ENCODE results near the gene NAGK. TPM values are rescaled to one million over a fixed set of nuclear protein-coding genes. Genes with fewer than 3 reads are reported as not detected.

Gene NAGK
- total and polyA plus RNA-seq, 4 donors: 41.2 to 147 (median 107) TPM

DNA sequence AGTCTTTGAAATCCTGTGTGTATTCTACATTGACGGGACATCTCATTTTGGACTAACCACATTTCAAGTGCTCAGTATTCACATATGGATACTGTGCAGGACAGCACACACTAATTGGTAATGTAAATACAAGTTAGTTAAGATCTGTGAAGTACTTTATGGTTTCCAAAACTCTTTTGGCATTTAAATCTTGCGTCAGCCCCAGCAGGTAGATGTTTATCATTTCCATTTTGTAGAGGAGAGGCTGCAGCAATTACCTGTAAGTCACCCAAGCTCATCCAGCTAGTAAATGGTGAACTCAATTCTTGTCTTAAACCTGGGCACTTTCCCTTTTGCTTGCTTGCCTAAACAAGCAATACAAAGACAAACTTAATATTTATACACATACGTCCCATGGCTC is 1.6 kb upstream of the NAGK start:
- no peak for DNase-seq (ENCODE audit: low read depth in 4 of 6, low spot score in 6 of 6)
- H3K9me3 ChIP-seq (ENCODE audit: control insufficient read depth, insufficient read depth, low read length): no peaks in the 10 kb centered on the region
- H3K4me1 ChIP-seq (ENCODE audit: control insufficient read depth, insufficient read depth, low read length): peaks cover 18% of the 10 kb centered on the region
- peaks cover 2% of the 10 kb centered on the region for H3K27me3 ChIP-seq (ENCODE audit: control insufficient read depth, insufficient read depth, low read length)
- H3K27ac ChIP-seq (ENCODE audit: low read depth, low read length): no peak overlapping the region
- H3K36me3 ChIP-seq (ENCODE audit: control insufficient read depth, insufficient read depth, low read length): peaks cover 12% of the 10 kb centered on the region
- WGBS (ENCODE audit: insufficient coverage): 93% methylated on average over 2 of the region's 3 CpGs
- H3K4me3 ChIP-seq (ENCODE audit: low read depth, low read length): no peak overlapping the region

DNA sequence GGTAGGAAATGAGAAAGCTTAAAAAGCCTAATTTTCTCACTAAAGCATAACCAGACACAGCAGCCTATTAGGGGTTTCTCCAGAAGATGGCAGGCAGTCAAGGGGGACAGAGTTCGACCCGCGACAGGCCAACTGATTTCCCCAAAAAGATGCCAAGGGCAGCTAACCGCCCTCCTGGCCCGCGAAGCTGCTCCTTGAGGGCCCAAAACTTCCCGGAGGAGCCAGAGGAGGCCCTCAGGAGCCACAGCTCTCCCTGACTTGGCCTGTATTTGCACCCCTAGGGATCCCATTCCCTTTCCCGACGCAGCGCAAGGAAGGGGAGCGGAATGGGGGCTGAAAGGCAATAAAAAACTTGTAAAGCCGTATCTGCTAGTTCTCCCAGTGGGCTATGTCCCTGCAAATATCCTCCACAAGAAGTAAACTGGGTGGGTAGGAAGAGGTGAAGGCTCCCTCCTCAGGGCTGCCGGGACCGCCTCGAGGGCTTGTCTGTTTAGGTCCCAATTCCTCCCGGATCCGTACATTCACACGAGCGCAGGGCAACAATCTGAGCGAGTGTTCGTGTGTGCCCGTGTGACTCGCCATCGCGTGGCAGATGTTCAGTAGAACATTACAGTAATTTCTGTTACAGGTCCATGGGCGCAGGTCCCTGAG is 756 bp upstream of the NAGK start:
- 1% methylated on average over 21 of the region's 26 CpGs for WGBS (ENCODE audit: insufficient coverage)
- H3K27me3 ChIP-seq (ENCODE audit: control insufficient read depth, insufficient read depth, low read length): no peaks in the 10 kb centered on the region
- peak in 3 of 6 donors; percentile 6 to 58 (median 11) for DNase-seq (ENCODE audit: low read depth in 4 of 6, low spot score in 6 of 6)

DNA sequence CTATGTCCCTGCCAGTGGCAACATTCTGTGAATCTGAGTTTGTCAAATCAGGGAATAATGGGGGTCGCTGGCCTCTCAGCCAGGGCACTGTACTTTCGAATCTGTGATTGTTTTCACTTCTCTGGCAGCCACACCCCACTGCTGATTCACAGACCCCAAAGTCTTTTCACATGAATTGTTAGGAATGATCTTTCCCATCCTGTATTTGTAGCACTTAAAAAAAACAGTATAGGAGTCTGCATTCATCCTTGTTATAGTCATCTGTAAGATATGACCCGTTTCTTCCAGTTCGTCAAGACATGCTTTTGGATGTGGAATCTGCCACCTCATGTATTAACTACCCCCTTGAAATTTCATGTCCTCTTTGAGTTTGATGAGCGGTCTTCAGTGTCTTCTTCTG is 928 bp downstream of the NAGK start:
- no peaks in the 10 kb centered on the region for H3K9me3 ChIP-seq (ENCODE audit: control insufficient read depth, insufficient read depth, low read length)
- H3K4me1 ChIP-seq (ENCODE audit: control insufficient read depth, insufficient read depth, low read length): peaks cover 18% of the 10 kb centered on the region
- H3K27me3 ChIP-seq (ENCODE audit: control insufficient read depth, insufficient read depth, low read length): no peaks in the 10 kb centered on the region
- H3K4me3 ChIP-seq (ENCODE audit: low read depth, low read length): peak overlapping the region; percentile 76
- peaks cover 33% of the 10 kb centered on the region for H3K36me3 ChIP-seq (ENCODE audit: control insufficient read depth, insufficient read depth, low read length)
- no peak overlapping the region for H3K27ac ChIP-seq (ENCODE audit: low read depth, low read length)
- no peak for DNase-seq (ENCODE audit: low read depth in 4 of 6, low spot score in 6 of 6)
- WGBS (ENCODE audit: insufficient coverage): 0% methylated on average over 1 of the region's 5 CpGs

More for the DNA sequence above, 756 bp upstream of the NAGK start:
- H3K4me1 ChIP-seq (ENCODE audit: control insufficient read depth, insufficient read depth, low read length): peaks cover 18% of the 10 kb centered on the region
- H3K27ac ChIP-seq (ENCODE audit: low read depth, low read length): peak overlapping the region; percentile 91
- H3K9me3 ChIP-seq (ENCODE audit: control insufficient read depth, insufficient read depth, low read length): no peaks in the 10 kb centered on the region
- H3K36me3 ChIP-seq (ENCODE audit: control insufficient read depth, insufficient read depth, low read length): peaks cover 18% of the 10 kb centered on the region
- peak overlapping the region; percentile 76 for H3K4me3 ChIP-seq (ENCODE audit: low read depth, low read length)

DNA sequence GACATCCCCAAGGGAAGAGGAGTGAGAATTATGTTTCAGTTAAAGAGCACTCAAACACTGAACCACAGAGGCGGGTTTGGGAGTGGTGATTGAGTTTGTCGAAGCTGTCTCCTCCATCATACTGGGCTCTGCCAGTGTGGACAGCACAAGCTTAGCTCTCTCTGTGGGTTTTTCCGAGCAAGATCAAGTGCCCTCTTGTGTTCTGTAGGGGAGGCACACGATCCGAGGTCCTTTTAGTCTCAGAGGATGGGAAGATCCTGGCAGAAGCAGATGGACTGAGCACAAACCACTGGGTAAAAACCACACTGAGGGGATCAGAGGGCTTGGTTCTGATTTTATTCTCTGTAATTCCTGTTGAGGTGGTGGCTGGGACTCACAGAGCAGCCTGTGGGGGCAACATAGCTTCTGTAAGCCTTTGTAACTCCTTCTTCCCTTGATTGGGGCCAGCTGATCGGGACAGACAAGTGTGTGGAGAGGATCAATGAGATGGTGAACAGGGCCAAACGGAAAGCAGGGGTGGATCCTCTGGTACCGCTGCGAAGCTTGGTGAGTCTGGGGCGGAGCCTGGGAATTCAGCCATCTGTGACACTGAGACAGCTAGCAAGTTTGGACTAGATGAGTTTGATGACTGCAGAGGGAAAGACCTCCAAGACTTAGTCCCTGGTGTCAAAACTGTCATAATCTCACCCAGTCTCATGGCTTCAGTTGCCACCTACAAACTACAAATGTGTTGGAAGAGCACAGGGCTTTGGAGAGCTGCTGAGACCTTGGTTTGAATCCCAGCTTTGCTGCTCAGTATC is 2.0 kb downstream of the NAGK start:
- H3K4me1 ChIP-seq (ENCODE audit: control insufficient read depth, insufficient read depth, low read length): peaks cover 18% of the 10 kb centered on the region
- no peak overlapping the region for H3K4me3 ChIP-seq (ENCODE audit: low read depth, low read length)
- no peaks in the 10 kb centered on the region for H3K9me3 ChIP-seq (ENCODE audit: control insufficient read depth, insufficient read depth, low read length)
- no peak overlapping the region for H3K27ac ChIP-seq (ENCODE audit: low read depth, low read length)
- no peaks in the 10 kb centered on the region for H3K27me3 ChIP-seq (ENCODE audit: control insufficient read depth, insufficient read depth, low read length)
- 34% methylated on average over 4 of the region's 10 CpGs for WGBS (ENCODE audit: insufficient coverage)
- peaks cover 40% of the 10 kb centered on the region for H3K36me3 ChIP-seq (ENCODE audit: control insufficient read depth, insufficient read depth, low read length)
- peak in 2 of 6 donors; percentile 25 to 28 for DNase-seq (ENCODE audit: low read depth in 4 of 6, low spot score in 6 of 6)

DNA sequence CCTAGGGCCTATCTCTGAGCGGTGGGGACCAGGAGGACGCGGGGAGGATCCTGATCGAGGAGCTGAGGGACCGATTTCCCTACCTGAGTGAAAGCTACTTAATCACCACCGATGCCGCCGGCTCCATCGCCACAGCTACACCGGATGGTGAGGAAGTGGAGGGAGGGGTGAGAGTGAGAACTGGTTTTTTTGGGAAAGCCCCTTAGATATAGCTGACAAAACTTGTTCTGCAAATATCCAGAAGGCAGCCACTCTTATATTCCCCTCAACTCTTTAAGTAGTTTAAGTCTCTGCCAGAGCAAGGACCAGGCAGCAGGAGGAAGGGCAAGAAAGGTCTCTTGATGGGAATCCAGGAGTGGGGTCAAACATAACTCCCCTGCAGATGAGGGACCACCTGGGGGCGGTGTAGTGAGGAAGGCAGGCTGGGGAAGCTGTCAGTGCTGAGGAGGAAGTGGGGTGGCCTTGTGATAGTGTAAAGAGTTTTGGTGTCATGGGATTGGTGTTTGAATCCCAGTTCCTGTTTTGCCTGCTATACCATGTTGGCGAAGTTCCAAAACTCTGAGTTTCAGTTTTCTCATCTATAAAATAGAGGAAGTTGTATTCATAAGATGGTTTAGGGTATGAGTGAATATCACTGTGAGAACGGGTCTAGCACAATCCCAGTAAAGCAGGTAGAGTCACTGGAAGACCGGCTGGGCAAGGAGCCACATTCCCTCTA is 3.4 kb downstream of the NAGK start:
- Histone ChIP-seq H3K27ac (ENCODE audit: low read depth, low read length) (no peak overlapping the region), H3K36me3 (ENCODE audit: control insufficient read depth, insufficient read depth, low read length) (peaks cover 53% of the 10 kb centered on the region), H3K27me3 (ENCODE audit: control insufficient read depth, insufficient read depth, low read length) (no peaks in the 10 kb centered on the region), H3K9me3 (ENCODE audit: control insufficient read depth, insufficient read depth, low read length) (no peaks in the 10 kb centered on the region), H3K4me3 (ENCODE audit: low read depth, low read length) (no peak overlapping the region), H3K4me1 (ENCODE audit: control insufficient read depth, insufficient read depth, low read length) (peaks cover 18% of the 10 kb centered on the region)
- DNase-seq (ENCODE audit: low read depth in 4 of 6, low spot score in 6 of 6): peak in 1 of 6 donors; percentile 37
- 94% methylated on average over 10 of the region's 14 CpGs for WGBS (ENCODE audit: insufficient coverage)

DNA sequence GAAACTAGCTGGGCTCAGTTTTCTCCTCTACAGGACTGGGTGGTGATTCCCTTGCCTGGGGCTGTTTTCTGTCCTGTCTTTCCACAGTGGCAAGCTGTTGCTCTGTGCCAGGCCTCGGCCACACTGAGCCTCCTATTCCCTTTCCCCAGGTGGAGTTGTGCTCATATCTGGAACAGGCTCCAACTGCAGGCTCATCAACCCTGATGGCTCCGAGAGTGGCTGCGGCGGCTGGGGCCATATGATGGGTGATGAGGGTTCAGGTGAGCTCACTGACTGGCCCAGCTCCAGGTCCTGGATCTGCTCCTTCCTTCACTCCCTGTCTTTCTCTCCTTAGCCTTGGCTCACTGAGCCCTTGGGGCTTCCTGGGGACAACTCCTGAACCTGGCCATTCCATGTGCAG is 4.0 kb downstream of the NAGK start:
- Histone ChIP-seq H3K36me3 (ENCODE audit: control insufficient read depth, insufficient read depth, low read length) (peaks cover 59% of the 10 kb centered on the region), H3K27me3 (ENCODE audit: control insufficient read depth, insufficient read depth, low read length) (no peaks in the 10 kb centered on the region), H3K9me3 (ENCODE audit: control insufficient read depth, insufficient read depth, low read length) (no peaks in the 10 kb centered on the region), H3K4me3 (ENCODE audit: low read depth, low read length) (no peak overlapping the region), H3K27ac (ENCODE audit: low read depth, low read length) (no peak overlapping the region), H3K4me1 (ENCODE audit: control insufficient read depth, insufficient read depth, low read length) (peaks cover 17% of the 10 kb centered on the region)
- WGBS (ENCODE audit: insufficient coverage): 95% methylated on average over 4 of the region's 4 CpGs
- no peak for DNase-seq (ENCODE audit: low read depth in 4 of 6, low spot score in 6 of 6)

DNA sequence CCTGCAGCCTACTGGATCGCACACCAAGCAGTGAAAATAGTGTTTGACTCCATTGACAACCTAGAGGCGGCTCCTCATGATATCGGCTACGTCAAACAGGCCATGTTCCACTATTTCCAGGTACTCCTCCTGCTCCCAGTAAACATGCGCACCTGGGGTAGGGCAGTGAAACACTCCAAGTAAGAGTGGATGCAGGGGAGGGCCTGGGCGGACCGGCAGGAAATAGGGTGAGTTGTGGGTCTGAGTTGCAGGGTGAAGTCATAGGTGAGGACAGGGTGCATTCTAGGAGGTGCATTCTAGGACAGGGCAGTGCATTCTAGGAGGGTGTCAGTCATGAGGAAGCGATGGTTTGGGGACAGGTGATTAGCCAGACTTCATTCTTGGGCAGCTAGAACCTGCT is 5.0 kb downstream of the NAGK start:
- Histone ChIP-seq H3K4me1 (ENCODE audit: control insufficient read depth, insufficient read depth, low read length) (peaks cover 12% of the 10 kb centered on the region), H3K9me3 (ENCODE audit: control insufficient read depth, insufficient read depth, low read length) (no peaks in the 10 kb centered on the region), H3K36me3 (ENCODE audit: control insufficient read depth, insufficient read depth, low read length) (peaks cover 68% of the 10 kb centered on the region), H3K27me3 (ENCODE audit: control insufficient read depth, insufficient read depth, low read length) (no peaks in the 10 kb centered on the region), H3K4me3 (ENCODE audit: low read depth, low read length) (no peak overlapping the region), H3K27ac (ENCODE audit: low read depth, low read length) (no peak overlapping the region)
- no peak for DNase-seq (ENCODE audit: low read depth in 4 of 6, low spot score in 6 of 6)
- 100% methylated on average over 7 of the region's 8 CpGs for WGBS (ENCODE audit: insufficient coverage)

DNA sequence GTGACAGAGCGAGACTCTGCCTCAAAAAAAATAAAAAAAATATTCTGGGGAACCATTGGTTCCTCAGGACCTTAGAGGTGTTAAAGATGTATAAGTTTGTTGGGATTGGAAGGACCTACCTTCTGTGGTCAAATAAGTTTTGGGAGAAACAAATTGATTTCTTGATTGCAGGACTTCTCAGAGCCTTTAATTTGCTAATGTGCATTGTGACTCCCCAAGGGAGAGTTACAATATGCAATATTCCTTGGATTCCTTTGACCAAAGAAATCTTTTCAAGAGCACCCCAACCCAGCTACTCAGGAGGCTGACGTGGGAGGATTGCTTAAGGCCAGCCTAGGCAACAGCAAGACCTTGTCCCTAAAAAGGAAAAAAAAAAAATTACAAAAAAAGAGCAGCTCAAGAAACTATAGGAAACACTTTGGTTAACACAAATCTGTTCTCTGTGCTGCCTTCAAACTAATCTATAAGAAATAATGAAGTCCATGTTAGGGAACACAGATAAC is 6.5 kb downstream of the NAGK start:
- Histone ChIP-seq H3K27me3 (ENCODE audit: control insufficient read depth, insufficient read depth, low read length) (no peaks in the 10 kb centered on the region), H3K27ac (ENCODE audit: low read depth, low read length) (no peak overlapping the region), H3K36me3 (ENCODE audit: control insufficient read depth, insufficient read depth, low read length) (peaks cover 73% of the 10 kb centered on the region), H3K4me3 (ENCODE audit: low read depth, low read length) (no peak overlapping the region), H3K4me1 (ENCODE audit: control insufficient read depth, insufficient read depth, low read length) (peaks cover 3% of the 10 kb centered on the region), H3K9me3 (ENCODE audit: control insufficient read depth, insufficient read depth, low read length) (no peaks in the 10 kb centered on the region)
- WGBS (ENCODE audit: insufficient coverage): no CpG with 5 or more reads among the region's 2 CpGs
- DNase-seq (ENCODE audit: low read depth in 4 of 6, low spot score in 6 of 6): no peak

DNA sequence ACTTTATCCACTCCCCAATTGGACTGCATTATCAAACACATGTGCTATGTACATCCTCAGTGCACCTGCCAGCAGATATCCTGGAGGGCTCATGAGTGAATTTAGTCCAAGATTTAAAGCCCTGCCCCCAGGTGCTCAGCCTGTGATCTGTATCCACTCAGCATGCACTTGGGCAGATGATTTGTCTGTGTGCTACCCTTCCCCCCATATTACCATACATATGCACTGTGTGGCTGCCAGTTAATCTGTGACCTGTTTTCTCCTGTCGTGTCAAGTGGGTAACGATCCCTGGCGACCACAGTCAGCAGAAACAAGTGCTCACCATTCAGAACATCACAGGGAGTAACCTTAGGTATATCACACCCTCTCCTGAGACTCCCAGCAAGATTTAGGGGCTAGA is 10.2 kb downstream of the NAGK start:
- peaks cover 48% of the 10 kb centered on the region for H3K36me3 ChIP-seq (ENCODE audit: control insufficient read depth, insufficient read depth, low read length)
- H3K4me3 ChIP-seq (ENCODE audit: low read depth, low read length): no peak overlapping the region
- no CpG with 5 or more reads among the region's 3 CpGs for WGBS (ENCODE audit: insufficient coverage)
- no peaks in the 10 kb centered on the region for H3K27me3 ChIP-seq (ENCODE audit: control insufficient read depth, insufficient read depth, low read length)
- H3K4me1 ChIP-seq (ENCODE audit: control insufficient read depth, insufficient read depth, low read length): no peaks in the 10 kb centered on the region
- no peak overlapping the region for H3K27ac ChIP-seq (ENCODE audit: low read depth, low read length)
- H3K9me3 ChIP-seq (ENCODE audit: control insufficient read depth, insufficient read depth, low read length): no peaks in the 10 kb centered on the region
- no peak for DNase-seq (ENCODE audit: low read depth in 4 of 6, low spot score in 6 of 6)
